Smooth muscle cell (in vitro differentiated cells): ENCODE results near the gene DEPDC4. TPM values are rescaled to one million over a fixed set of nuclear protein-coding genes. Genes with fewer than 3 reads are reported as not detected.
A peak's percentile ranks its signal among the peaks of the same experiment; 100 is the strongest.
"Not testable (repeated sequence)": the region's sequence is repeated elsewhere in the genome, so short reads cannot be mapped to it uniquely, and the experiment has no call there.

Source experiments
- DNase-seq: peaks from one replicate; lab custom pipeline; 2025; ENCODE audit not compliant: unreplicated experiment; lab: John Stamatoyannopoulos, UW
- H2AFZ ChIP-seq: fragments of 200-600 bp; sonication (generic); 2 replicates; pipeline ENCODE4 v1.6.0; 2016; ENCODE audit warnings: antibody characterized with exemption, low read depth, mild to moderate bottlenecking
- H3F3A ChIP-seq: fragments of 200-600 bp; sonication (generic); 2 replicates; pipeline ENCODE4 v1.6.0; 2017; ENCODE audit warnings: antibody characterized with exemption, low read depth
- H3K27ac ChIP-seq: fragments of 200-600 bp; sonication (generic); 2 replicates; pipeline ENCODE4 v1.5.1; 2016; ENCODE audit warnings: low read depth, mild to moderate bottlenecking
- H3K27me3 ChIP-seq: fragments of 200-600 bp; sonication (generic); 2 replicates; pipeline ENCODE4 v1.6.1; 2016; ENCODE audit warnings: low read depth, mild to moderate bottlenecking
- H3K36me3 ChIP-seq: fragments of 200-600 bp; sonication (generic); 2 replicates; pipeline ENCODE4 v1.5.1; 2016; ENCODE audit warnings: low read depth
- H3K4me1 ChIP-seq: fragments of 200-600 bp; sonication (generic); 2 replicates; pipeline ENCODE4 v1.5.1; 2016; ENCODE audit warnings: low read depth
- H3K4me2 ChIP-seq: fragments of 200-600 bp; sonication (generic); 2 replicates; pipeline ENCODE4 v1.6.0; 2016; ENCODE audit warnings: mild to moderate bottlenecking
- H3K4me3 ChIP-seq: fragments of 200-600 bp; sonication (generic); 2 replicates; pipeline ENCODE4 v1.5.1; 2016; ENCODE audit warnings: mild to moderate bottlenecking
- H3K79me2 ChIP-seq: fragments of 200-600 bp; sonication (generic); 2 replicates; pipeline ENCODE4 v1.6.0; 2016; ENCODE audit warnings: low read depth, mild to moderate bottlenecking
- H3K9ac ChIP-seq: fragments of 200-600 bp; sonication (generic); 2 replicates; pipeline ENCODE4 v1.6.0; 2016; ENCODE audit warnings: low read depth
- H3K9me3 ChIP-seq: fragments of 200-600 bp; sonication (generic); replicated peaks from 2 replicates; pipeline ENCODE4 v1.5.1; 2016; ENCODE audit warnings: low read depth
- H4K20me1 ChIP-seq: fragments of 200-600 bp; sonication (generic); 2 replicates; pipeline ENCODE4 v1.6.0; 2016; ENCODE audit warnings: low read depth
- WGBS: methylation state at CpG from one replicate; pipeline ENCODE4 v1.1.7; 2016; ENCODE audit warnings: low lambda C conversion rate; 5-methylcytosine and 5-hydroxymethylcytosine counted together
- polyA plus RNA-seq: library from polyadenylated mRNA; unstranded; fragments of >200 nt; fragmentation: Nextera tagmentation; extraction: Ambion mirVana; gene quantifications from 2 replicates; pipeline ENCODE4 v1.2.1, GENCODE V29; 2016
- total RNA-seq: library from RNA; depleted of rRNA; stranded (reverse); fragments of >200 nt; gene quantifications from 2 replicates; pipeline ENCODE4 v1.2.3, GENCODE V29; 2014
- TF ChIP-seq, protein P1 (sequence below): fragments of 200-600 bp; sonication (generic); IDR thresholded peaks from 2 replicates; pipeline ENCODE4 v1.5.1; 2017; ENCODE audit warnings: borderline replicate concordance, mild to moderate bottlenecking, antibody characterized with exemption; ENCODE audit not compliant: insufficient read depth, poor library complexity, severe bottlenecking

DEPDC4 gene
- total and polyA plus RNA-seq, 2 experiments from 2014 or later, result 0.49 to 13.5 TPM

GRCh38 chr12:100303831-100304230 is 37.0 kb upstream of the DEPDC4 start:
- no peaks in the 10 kb centered on the region for H3K27me3 ChIP-seq
- no peaks in the 10 kb centered on the region for H3K4me1 ChIP-seq
- H3F3A ChIP-seq, result no peaks in the 10 kb centered on the region
- H3K9ac ChIP-seq, result no peak overlapping the region
- no peak overlapping the region for H3K4me2 ChIP-seq
- TF ChIP-seq, protein P1, sequence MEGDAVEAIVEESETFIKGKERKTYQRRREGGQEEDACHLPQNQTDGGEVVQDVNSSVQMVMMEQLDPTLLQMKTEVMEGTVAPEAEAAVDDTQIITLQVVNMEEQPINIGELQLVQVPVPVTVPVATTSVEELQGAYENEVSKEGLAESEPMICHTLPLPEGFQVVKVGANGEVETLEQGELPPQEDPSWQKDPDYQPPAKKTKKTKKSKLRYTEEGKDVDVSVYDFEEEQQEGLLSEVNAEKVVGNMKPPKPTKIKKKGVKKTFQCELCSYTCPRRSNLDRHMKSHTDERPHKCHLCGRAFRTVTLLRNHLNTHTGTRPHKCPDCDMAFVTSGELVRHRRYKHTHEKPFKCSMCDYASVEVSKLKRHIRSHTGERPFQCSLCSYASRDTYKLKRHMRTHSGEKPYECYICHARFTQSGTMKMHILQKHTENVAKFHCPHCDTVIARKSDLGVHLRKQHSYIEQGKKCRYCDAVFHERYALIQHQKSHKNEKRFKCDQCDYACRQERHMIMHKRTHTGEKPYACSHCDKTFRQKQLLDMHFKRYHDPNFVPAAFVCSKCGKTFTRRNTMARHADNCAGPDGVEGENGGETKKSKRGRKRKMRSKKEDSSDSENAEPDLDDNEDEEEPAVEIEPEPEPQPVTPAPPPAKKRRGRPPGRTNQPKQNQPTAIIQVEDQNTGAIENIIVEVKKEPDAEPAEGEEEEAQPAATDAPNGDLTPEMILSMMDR, result no peak
- peaks cover 51% of the 10 kb centered on the region for H3K36me3 ChIP-seq
- no peak overlapping the region for H3K27ac ChIP-seq
- H4K20me1 ChIP-seq, result no peaks in the 10 kb centered on the region
- H3K4me3 ChIP-seq, result no peak overlapping the region
- WGBS, result 98% methylated on average over 4 of the region's 4 CpGs
- peaks cover 12% of the 10 kb centered on the region for H3K9me3 ChIP-seq
- peaks cover 13% of the 10 kb centered on the region for H3K79me2 ChIP-seq
- DNase-seq, result no peak
- no peak overlapping the region for H2AFZ ChIP-seq

GRCh38 chr12:100302081-100302480 is 35.2 kb upstream of the DEPDC4 start:
- Histone ChIP-seq H3K4me1 (no peaks in the 10 kb centered on the region), H3K27ac (no peak overlapping the region), H3K4me2 (no peak overlapping the region), H3K4me3 (no peak overlapping the region), H4K20me1 (no peaks in the 10 kb centered on the region), H3K9ac (no peak overlapping the region), H3K27me3 (no peaks in the 10 kb centered on the region), H3F3A (no peaks in the 10 kb centered on the region), H2AFZ (no peak overlapping the region), H3K79me2 (peaks cover 13% of the 10 kb centered on the region), H3K36me3 (peaks cover 58% of the 10 kb centered on the region), H3K9me3 (peaks cover 12% of the 10 kb centered on the region)
- WGBS, result 95% methylated on average over 1 of the region's 1 CpG
- TF ChIP-seq, protein P1, result no peak
- DNase-seq, result no peak

- Histone ChIP-seq H3K9me3 (no peaks in the 10 kb centered on the region), H3K4me1 (no peaks in the 10 kb centered on the region)
- DNase-seq, result no peak
Measured at GRCh38 chr12:100295764-100296555, 29.1 kb upstream of the DEPDC4 start.

GRCh38 chr12:100294366-100294765 is 27.5 kb upstream of the DEPDC4 start:
- not testable (repeated sequence) for H3K27ac ChIP-seq, H3K9ac ChIP-seq, H2AFZ ChIP-seq, H3K4me2 ChIP-seq, DNase-seq, H3K4me1 ChIP-seq, H3K4me3 ChIP-seq, H3K9me3 ChIP-seq, H3F3A ChIP-seq, H3K27me3 ChIP-seq
- H3K79me2 ChIP-seq, result peaks cover 22% of the 10 kb centered on the region
- peaks cover 42% of the 10 kb centered on the region for H3K36me3 ChIP-seq
- peaks cover 27% of the 10 kb centered on the region for H4K20me1 ChIP-seq
- WGBS, result no CpG with 5 or more reads among the region's 24 CpGs

More at GRCh38 chr12:100295764-100296555, 29.1 kb upstream of the DEPDC4 start:
- Histone ChIP-seq H3K27me3 (no peaks in the 10 kb centered on the region), H3F3A (no peaks in the 10 kb centered on the region), H2AFZ (no peak overlapping the region), H3K27ac (peak overlapping the region; percentile 14), H3K9ac (no peak overlapping the region), H3K36me3 (peaks cover 48% of the 10 kb centered on the region), H3K79me2 (peaks cover 16% of the 10 kb centered on the region), H3K4me2 (no peak overlapping the region), H3K4me3 (no peak overlapping the region), H4K20me1 (peaks cover 11% of the 10 kb centered on the region)
- TF ChIP-seq, protein P1, result no peak
- WGBS, result 95% methylated on average over 3 of the region's 4 CpGs
